OCI-LY1 (cell line): ENCODE measurements around the gene NUCB2.

ENCODE experiments used
- H2AFZ ChIP-seq: fragments of 200-600 bp; sonication (generic), shearing (Covaris generic); 2 replicates; pipeline ENCODE4 v1.6.0; 2014; ENCODE audit warnings: antibody characterized with exemption, mild to moderate bottlenecking, low read length
- H3F3A ChIP-seq: fragments of 200-600 bp; sonication (generic), shearing (Covaris generic); 2 replicates; pipeline ENCODE4 v1.6.0; 2014; ENCODE audit warnings: mild to moderate bottlenecking, antibody characterized with exemption, low read length, moderate library complexity; ENCODE audit not compliant: insufficient read depth
- H3K27ac ChIP-seq: fragments of 200-600 bp; sonication (generic); 2 replicates; pipeline ENCODE4 v1.5.1; 2014; ENCODE audit warnings: low read length, mixed run types, mild to moderate bottlenecking, low read depth; ENCODE audit not compliant: poor library complexity, severe bottlenecking
- H3K27me3 ChIP-seq: fragments of 200-600 bp; sonication (generic); 2 replicates; pipeline ENCODE4 v1.6.0; 2014; ENCODE audit warnings: antibody characterized with exemption, mild to moderate bottlenecking, low read length, moderate library complexity; ENCODE audit not compliant: insufficient read depth
- H3K36me3 ChIP-seq: fragments of 200-600 bp; sonication (generic); 2 replicates; pipeline ENCODE4 v1.6.1; 2014; ENCODE audit warnings: mild to moderate bottlenecking, antibody characterized with exemption, low read length, moderate library complexity, mixed read lengths; ENCODE audit not compliant: insufficient read depth
- H3K4me1 ChIP-seq: fragments of 200-600 bp; sonication (generic); 2 replicates; pipeline ENCODE4 v1.5.1; 2014; ENCODE audit warnings: mild to moderate bottlenecking, low read length, moderate library complexity; ENCODE audit not compliant: insufficient read depth, severe bottlenecking
- H3K4me2 ChIP-seq: fragments of 200-600 bp; sonication (generic), shearing (Covaris generic); 2 replicates; pipeline ENCODE4 v1.6.1; 2014; ENCODE audit warnings: low read length
- H3K4me3 ChIP-seq: fragments of 200-600 bp; sonication (generic); 2 replicates; pipeline ENCODE4 v1.5.1; 2014; ENCODE audit warnings: low read length, low read depth, mild to moderate bottlenecking, mixed read lengths; ENCODE audit not compliant: poor library complexity, severe bottlenecking
- H3K79me2 ChIP-seq: fragments of 200-600 bp; shearing (Covaris generic); 2 replicates; pipeline ENCODE4 v1.6.1; 2016; ENCODE audit warnings: mixed run types, low read length, mixed read lengths; ENCODE audit not compliant: insufficient read depth
- H3K9ac ChIP-seq: fragments of 200-600 bp; sonication (generic), shearing (Covaris generic); 2 replicates; pipeline ENCODE4 v1.6.1; 2014; ENCODE audit warnings: mild to moderate bottlenecking, low read length, mixed read lengths
- H3K9me2 ChIP-seq: fragments of 200-600 bp; sonication (generic), shearing (Covaris generic); 2 replicates; pipeline ENCODE4 v1.6.1; 2014; ENCODE audit warnings: low read depth, mild to moderate bottlenecking, low read length, mixed read lengths
- H3K9me3 ChIP-seq: fragments of 200-600 bp; shearing (Covaris generic); 2 replicates; pipeline ENCODE4 v1.6.1; 2014; ENCODE audit warnings: low read length, mixed read lengths
- H4K20me1 ChIP-seq: fragments of 200-600 bp; sonication (generic), shearing (Covaris generic); 2 replicates; pipeline ENCODE4 v1.6.0; 2016; ENCODE audit warnings: mild to moderate bottlenecking, low read length; ENCODE audit not compliant: insufficient read depth
- EZH2 ChIP-seq: fragments of 200-600 bp; sonication (generic), shearing (Covaris generic); IDR thresholded peaks from 2 replicates; pipeline ENCODE4 v1.8.0; 2017; ENCODE audit warnings: borderline replicate concordance, mixed run types, mild to moderate bottlenecking, antibody characterized with exemption, low read length, moderate library complexity, mixed read lengths
- TF ChIP-seq, protein P1 (sequence below): fragments of 200-600 bp; sonication (generic), shearing (Covaris generic); IDR thresholded peaks from 2 replicates; pipeline ENCODE4 v1.5.1; 2017; ENCODE audit warnings: mild to moderate bottlenecking, antibody characterized with exemption, low read length, moderate library complexity, mixed read lengths

The NUCB2 gene

DNA sequence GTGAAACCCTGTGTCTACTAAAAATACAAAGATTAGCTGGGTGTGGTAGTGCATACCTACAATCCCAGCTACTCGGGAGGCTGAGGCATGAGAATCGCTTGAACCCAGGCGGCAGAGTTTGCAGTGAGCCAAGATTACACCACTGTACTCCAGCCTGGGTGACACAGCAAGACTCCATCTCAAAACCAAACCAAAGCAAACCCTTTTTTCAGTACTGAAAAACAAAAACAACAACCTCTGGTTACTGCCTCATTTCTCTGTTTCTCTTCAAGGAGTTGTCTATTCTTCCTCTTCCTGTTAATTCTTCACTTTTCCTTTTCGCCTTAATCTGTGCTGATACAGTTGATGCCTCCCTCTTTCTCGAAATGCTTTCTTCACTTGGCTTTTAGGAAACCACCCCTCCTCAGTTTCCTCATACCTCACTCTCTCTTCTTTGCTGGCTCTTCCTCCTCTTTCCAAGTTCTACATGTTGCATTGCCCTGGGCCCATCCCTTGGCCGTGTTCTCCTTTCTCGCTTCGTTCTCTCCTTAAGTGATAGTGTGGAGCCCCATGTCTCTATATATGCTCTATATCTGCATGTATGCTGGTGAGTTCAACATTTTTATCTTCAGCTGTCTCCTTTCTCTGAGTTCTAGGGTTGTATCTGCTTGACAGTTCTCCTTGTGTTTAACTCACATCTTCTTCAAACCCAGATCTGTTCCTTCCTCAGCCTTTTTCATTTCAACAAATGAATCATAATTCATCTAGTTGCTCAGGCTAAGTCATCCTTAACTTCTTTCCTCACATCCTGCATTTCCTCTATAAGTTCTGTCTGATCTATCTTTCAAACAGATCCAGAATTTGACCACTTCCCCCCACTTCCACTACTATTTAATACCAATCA, 37.1 kb downstream of the NUCB2 start:
- no peaks in the 10 kb centered on the region for H3K27me3 ChIP-seq

DNA sequence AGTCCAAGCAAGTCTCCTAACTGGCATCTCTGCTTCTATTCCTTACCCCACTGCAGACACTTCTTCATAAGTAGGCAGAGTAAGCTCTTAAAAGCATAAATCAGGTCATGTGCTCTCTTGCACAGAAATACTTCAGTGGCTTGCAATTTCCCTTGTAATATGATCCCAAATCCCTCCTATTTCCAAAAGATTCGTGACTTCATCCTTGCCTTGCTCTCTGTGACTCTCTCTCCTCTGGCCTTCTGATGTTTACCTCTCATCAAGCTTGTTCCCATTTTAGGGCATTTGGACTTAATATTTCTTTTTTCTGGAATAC, 37.7 kb downstream of the NUCB2 start:
- Histone ChIP-seq H3K4me3 (no peak overlapping the region), H3K4me2 (no peak overlapping the region), H3K9me2 (no peaks in the 10 kb centered on the region), H4K20me1 (no peaks in the 10 kb centered on the region), H3K27me3 (no peaks in the 10 kb centered on the region), H3K4me1 (no peaks in the 10 kb centered on the region), H3F3A (no peaks in the 10 kb centered on the region), H3K27ac (no peak overlapping the region), H3K79me2 (no peaks in the 10 kb centered on the region), H3K9ac (no peak overlapping the region), H3K36me3 (peaks cover 69% of the 10 kb centered on the region), H2AFZ (no peak overlapping the region), H3K9me3 (no peaks in the 10 kb centered on the region)
- TF ChIP-seq, protein P1, sequence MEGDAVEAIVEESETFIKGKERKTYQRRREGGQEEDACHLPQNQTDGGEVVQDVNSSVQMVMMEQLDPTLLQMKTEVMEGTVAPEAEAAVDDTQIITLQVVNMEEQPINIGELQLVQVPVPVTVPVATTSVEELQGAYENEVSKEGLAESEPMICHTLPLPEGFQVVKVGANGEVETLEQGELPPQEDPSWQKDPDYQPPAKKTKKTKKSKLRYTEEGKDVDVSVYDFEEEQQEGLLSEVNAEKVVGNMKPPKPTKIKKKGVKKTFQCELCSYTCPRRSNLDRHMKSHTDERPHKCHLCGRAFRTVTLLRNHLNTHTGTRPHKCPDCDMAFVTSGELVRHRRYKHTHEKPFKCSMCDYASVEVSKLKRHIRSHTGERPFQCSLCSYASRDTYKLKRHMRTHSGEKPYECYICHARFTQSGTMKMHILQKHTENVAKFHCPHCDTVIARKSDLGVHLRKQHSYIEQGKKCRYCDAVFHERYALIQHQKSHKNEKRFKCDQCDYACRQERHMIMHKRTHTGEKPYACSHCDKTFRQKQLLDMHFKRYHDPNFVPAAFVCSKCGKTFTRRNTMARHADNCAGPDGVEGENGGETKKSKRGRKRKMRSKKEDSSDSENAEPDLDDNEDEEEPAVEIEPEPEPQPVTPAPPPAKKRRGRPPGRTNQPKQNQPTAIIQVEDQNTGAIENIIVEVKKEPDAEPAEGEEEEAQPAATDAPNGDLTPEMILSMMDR: no peak
- no peak for TF ChIP-seq EZH2

More for the DNA sequence above, 37.1 kb downstream of the NUCB2 start:
- no peaks in the 10 kb centered on the region for H3K9me3 ChIP-seq
- no peaks in the 10 kb centered on the region for H3K9me2 ChIP-seq
- H3F3A ChIP-seq: no peaks in the 10 kb centered on the region
- peaks cover 67% of the 10 kb centered on the region for H3K36me3 ChIP-seq
- no peaks in the 10 kb centered on the region for H4K20me1 ChIP-seq
- no peaks in the 10 kb centered on the region for H3K4me1 ChIP-seq
- no peak overlapping the region for H3K4me2 ChIP-seq
- no peaks in the 10 kb centered on the region for H3K79me2 ChIP-seq
- H2AFZ ChIP-seq: no peak overlapping the region
- H3K27ac ChIP-seq: no peak overlapping the region
- no peak overlapping the region for H3K9ac ChIP-seq
- no peak overlapping the region for H3K4me3 ChIP-seq
- no peak for TF ChIP-seq EZH2
- TF ChIP-seq, protein P1: no peak

DNA sequence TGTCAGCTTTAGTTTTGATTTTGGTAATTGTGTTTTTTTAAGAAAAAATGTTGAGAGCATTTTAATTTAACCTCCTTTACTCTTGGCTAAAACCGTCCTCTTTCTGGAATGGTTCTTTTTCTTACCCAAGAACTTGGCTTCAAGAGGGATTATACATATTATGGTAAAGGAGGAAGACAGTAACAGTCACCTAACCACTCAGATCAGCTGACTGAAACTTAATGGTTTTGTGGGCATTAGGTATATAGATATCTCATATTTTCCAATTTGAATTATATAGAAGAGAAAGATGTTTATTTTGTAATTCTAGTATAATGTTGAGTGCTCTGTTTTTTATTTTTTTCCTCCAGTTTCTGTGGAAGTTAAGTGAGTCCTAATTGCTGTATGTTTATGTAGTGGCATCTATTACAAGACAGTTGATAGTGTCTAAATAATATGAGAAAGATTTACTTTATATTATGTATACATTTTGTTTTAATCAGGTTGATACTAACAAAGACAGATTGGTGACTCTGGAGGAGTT, 38.4 kb downstream of the NUCB2 start:
- Histone ChIP-seq H3K79me2 (no peaks in the 10 kb centered on the region), H3F3A (no peaks in the 10 kb centered on the region), H3K4me3 (no peak overlapping the region), H3K27ac (no peak overlapping the region), H3K27me3 (no peaks in the 10 kb centered on the region), H3K36me3 (peaks cover 66% of the 10 kb centered on the region), H4K20me1 (no peaks in the 10 kb centered on the region), H2AFZ (no peak overlapping the region), H3K4me2 (no peak overlapping the region), H3K9ac (no peak overlapping the region), H3K9me2 (no peaks in the 10 kb centered on the region), H3K9me3 (no peaks in the 10 kb centered on the region), H3K4me1 (no peaks in the 10 kb centered on the region)
- TF ChIP-seq, protein P1: no peak
- TF ChIP-seq EZH2: no peak
